ENCODE results near the gene GAL3ST2. TPM values are rescaled to one million over a fixed set of nuclear protein-coding genes. Genes with fewer than 3 reads are reported as not detected.
"Not testable (repeated sequence)": the region's sequence is repeated elsewhere in the genome, so short reads cannot be mapped to it uniquely, and the experiment has no call there.

Gene GAL3ST2
- polyA plus RNA-seq, 1 of the 3 experiments (the other 2 are of a cell fraction), result 0.15 TPM

DNA sequence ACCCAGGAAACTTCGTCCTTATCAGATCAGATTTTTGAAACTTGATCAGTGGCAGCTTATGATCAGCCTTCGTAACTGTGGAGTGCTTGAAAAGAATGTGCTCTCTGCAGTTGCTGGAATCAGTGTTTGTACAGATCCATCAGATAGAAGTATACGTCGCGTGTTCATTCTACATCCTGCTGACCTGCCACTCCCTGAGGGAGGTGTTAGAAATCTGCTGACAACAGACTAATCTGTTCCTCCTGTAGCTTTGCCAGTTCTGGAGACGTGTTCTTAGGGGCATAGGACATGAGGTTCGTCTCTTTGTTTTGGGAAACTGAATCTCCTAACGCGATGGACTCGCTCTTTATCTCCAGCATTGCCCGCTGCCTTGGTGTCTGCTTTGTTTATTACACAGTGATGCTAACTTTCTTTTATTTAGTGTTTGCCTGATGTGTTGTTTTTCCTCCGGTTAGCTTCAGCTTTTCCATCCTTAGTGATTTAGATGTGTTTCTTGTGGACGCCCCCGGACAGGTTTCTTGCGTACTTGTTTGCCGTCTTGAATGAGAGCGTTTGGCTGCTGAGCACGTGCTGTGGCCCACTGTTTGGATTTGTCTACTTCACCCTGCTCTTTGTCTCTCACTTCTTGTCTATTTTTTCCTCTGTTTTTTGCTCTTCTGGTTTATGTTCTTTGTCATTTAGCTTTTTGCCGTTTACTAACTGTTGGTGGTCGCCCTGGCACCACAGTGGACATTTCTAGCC is 17.4 kb upstream of the GAL3ST2 start:
- Histone ChIP-seq H3F3A (replicated peaks; ENCODE audit: insufficient read depth) (peaks cover 12% of the 10 kb centered on the region), H3K9ac (no peak overlapping the region), H3K9me3 (no peaks in the 10 kb centered on the region), H3K36me3 (replicated peaks in 1 of 2; ENCODE audit: control insufficient read depth in 1 of 2, insufficient read depth in 2 of 2, low read length in 1 of 2) (peaks cover 15 to 26% of the 10 kb centered on the region in 2 experiments), H3K79me2 (ENCODE audit: insufficient read depth) (no peaks in the 10 kb centered on the region), H3K4me2 (no peak overlapping the region), H3K4me3 (ENCODE audit: low read depth in 2 of 2, low read length in 1 of 2) (no peak overlapping the region), H4K20me1 (ENCODE audit: insufficient read depth) (no peaks in the 10 kb centered on the region), H3K27ac (ENCODE audit: low read depth in 2 of 2, low read length in 1 of 2) (no peak overlapping the region), H3K4me1 (ENCODE audit: control insufficient read depth in 1 of 2, insufficient read depth in 2 of 2, low read depth in 1 of 2, low read length in 1 of 2) (peaks cover 0 to 19% of the 10 kb centered on the region in 2 experiments; a peak in 1 of 4 replicates), H2AFZ (ENCODE audit: low read depth) (no peak overlapping the region), H3K27me3 (ENCODE audit: insufficient read depth) (no peaks in the 10 kb centered on the region), H3K9me2 (no peaks in the 10 kb centered on the region)
- 89% methylated on average over 20 of the region's 20 CpGs for WGBS (ENCODE audit: low lambda C conversion rate)
- DNase-seq, result no peak
- CTCF ChIA-PET, result interaction anchor here (0.6 to 1.3 kb wide), 3 partner anchors 77 to 241 kb away, joined by 3 to 4 read pairs (median 3); no protein-coding TSS in a partner anchor
- POLR2A ChIA-PET, result no interaction called here
- no peak for TF ChIP-seq RCOR1 (IDR thresholded peaks at IDR 0.05; ENCODE audit: low read length)
- TF ChIP-seq RFX5 (IDR thresholded peaks at IDR 0.05; ENCODE audit: low read length), result no peak
- TF ChIP-seq EP300 (IDR thresholded peaks at IDR 0.05; ENCODE audit: borderline replicate concordance in 1 of 2, low read depth in 1 of 2, low read length in 1 of 2), result no peak
- TF ChIP-seq RAD21 (IDR thresholded peaks at IDR 0.05; ENCODE audit: low read length), result no peak
- TF ChIP-seq, protein P1, sequence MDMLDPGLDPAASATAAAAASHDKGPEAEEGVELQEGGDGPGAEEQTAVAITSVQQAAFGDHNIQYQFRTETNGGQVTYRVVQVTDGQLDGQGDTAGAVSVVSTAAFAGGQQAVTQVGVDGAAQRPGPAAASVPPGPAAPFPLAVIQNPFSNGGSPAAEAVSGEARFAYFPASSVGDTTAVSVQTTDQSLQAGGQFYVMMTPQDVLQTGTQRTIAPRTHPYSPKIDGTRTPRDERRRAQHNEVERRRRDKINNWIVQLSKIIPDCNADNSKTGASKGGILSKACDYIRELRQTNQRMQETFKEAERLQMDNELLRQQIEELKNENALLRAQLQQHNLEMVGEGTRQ (IDR thresholded peaks at IDR 0.05; ENCODE audit: borderline replicate concordance, low read depth, low read length), result no peak
- TF ChIP-seq NFIC (IDR thresholded peaks at IDR 0.05; ENCODE audit: borderline replicate concordance), result no peak
- TF ChIP-seq, protein P2, sequence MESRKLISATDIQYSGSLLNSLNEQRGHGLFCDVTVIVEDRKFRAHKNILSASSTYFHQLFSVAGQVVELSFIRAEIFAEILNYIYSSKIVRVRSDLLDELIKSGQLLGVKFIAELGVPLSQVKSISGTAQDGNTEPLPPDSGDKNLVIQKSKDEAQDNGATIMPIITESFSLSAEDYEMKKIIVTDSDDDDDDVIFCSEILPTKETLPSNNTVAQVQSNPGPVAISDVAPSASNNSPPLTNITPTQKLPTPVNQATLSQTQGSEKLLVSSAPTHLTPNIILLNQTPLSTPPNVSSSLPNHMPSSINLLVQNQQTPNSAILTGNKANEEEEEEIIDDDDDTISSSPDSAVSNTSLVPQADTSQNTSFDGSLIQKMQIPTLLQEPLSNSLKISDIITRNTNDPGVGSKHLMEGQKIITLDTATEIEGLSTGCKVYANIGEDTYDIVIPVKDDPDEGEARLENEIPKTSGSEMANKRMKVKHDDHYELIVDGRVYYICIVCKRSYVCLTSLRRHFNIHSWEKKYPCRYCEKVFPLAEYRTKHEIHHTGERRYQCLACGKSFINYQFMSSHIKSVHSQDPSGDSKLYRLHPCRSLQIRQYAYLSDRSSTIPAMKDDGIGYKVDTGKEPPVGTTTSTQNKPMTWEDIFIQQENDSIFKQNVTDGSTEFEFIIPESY (IDR thresholded peaks at IDR 0.05; ENCODE audit: borderline replicate concordance, low read depth), result no peak
- no peak for TF ChIP-seq TCF12 (IDR thresholded peaks at IDR 0.05)
- no peak for TF ChIP-seq NRF1 (IDR thresholded peaks at IDR 0.05; ENCODE audit: low read depth, low read length)
- no peak for TF ChIP-seq TAF1 (IDR thresholded peaks at IDR 0.05; ENCODE audit: borderline replicate concordance, low read depth, low read length)

DNA sequence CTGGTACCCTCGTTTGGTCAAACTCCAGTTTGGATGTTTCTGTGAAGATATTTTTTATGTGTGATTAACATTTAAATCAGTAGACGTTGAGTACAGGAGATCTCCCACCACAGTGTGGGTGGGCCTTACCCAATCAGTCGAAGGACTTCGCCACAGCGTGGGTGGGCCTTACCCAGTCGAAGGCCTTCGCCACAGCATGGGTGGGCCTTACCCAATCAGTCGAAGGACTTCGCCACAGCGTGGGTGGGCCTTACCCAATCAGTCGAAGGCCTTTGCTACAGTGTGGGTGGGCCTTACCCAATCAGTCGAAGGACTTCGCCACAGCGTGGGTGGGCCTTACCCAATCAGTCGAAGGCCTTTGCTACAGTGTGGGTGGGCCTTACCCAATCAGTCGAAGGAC is 16.7 kb upstream of the GAL3ST2 start:
- Histone ChIP-seq H3K4me1 (ENCODE audit: control insufficient read depth in 1 of 2, insufficient read depth in 2 of 2, low read depth in 1 of 2, low read length in 1 of 2) (peaks cover 0 to 25% of the 10 kb centered on the region in 2 experiments; a peak in 1 of 4 replicates), H3F3A (replicated peaks; ENCODE audit: insufficient read depth) (peaks cover 12% of the 10 kb centered on the region), H3K36me3 (replicated peaks in 1 of 2; ENCODE audit: control insufficient read depth in 1 of 2, insufficient read depth in 2 of 2, low read length in 1 of 2) (peaks cover 15 to 26% of the 10 kb centered on the region in 2 experiments)
- 92% methylated on average over 2 of the region's 16 CpGs for WGBS (ENCODE audit: low lambda C conversion rate)
- CTCF ChIA-PET; H3K79me2 ChIP-seq (ENCODE audit: insufficient read depth); H3K9ac ChIP-seq; H2AFZ ChIP-seq (ENCODE audit: low read depth); DNase-seq; H3K4me3 ChIP-seq (ENCODE audit: low read depth in 2 of 2, low read length in 1 of 2); H3K9me2 ChIP-seq; H4K20me1 ChIP-seq (ENCODE audit: insufficient read depth); H3K27me3 ChIP-seq (ENCODE audit: insufficient read depth); POLR2A ChIA-PET; H3K27ac ChIP-seq (ENCODE audit: low read depth in 2 of 2, low read length in 1 of 2); H3K9me3 ChIP-seq; H3K4me2 ChIP-seq: not testable (repeated sequence)
